Panc1 (cell line): ENCODE results near the gene PCDHGC5. TPM values are rescaled to one million over a fixed set of nuclear protein-coding genes. Genes with fewer than 3 reads are reported as not detected.

Experiments used
- ATAC-seq: fragments of 200-7000 bp; cut with Tn5 transposase; 2 replicates; pipeline ENCODE4 v1.9.1; 2020; ENCODE audit warnings: mild to moderate bottlenecking, moderate library complexity
- BruUV-seq: library from RNA; stranded (reverse); fragments of 400-500 nt; replicated peaks from 2 replicates; lab custom pipeline; 2021; lab: Mats Ljungman, UMichigan
- CTCF ChIA-PET: fragments of 300-600 bp; sonication (Branson Sonifier 250); formaldehyde crosslinking; loops from one replicate; lab custom pipeline; 2022; ENCODE audit warnings: antibody characterized with exemption; lab: Charles Lee
- POLR2A ChIA-PET: fragments of 300-600 bp; sonication (Branson Sonifier 250); formaldehyde crosslinking; loops from one replicate; lab custom pipeline; 2022; ENCODE audit warnings: antibody characterized with exemption; lab: Charles Lee
- DNase-seq: peaks from one replicate; pipeline ENCODE4 v3.0.0-alpha.2; 2010; ENCODE audit warnings: low read depth, low spot score
- H3K27ac ChIP-seq: 2 replicates; pipeline ENCODE4 v1.5.1; 2011; ENCODE audit warnings: mild to moderate bottlenecking, low read length, inconsistent platforms
- H3K27me3 ChIP-seq: fragments of 200-500 bp; sonication (Bioruptor generic); 2 replicates; pipeline ENCODE4 v1.6.0; 2014; ENCODE audit warnings: low read length, inconsistent platforms; ENCODE audit not compliant: control insufficient read depth, insufficient read depth
- H3K36me3 ChIP-seq: fragments of 200-500 bp; sonication (Bioruptor generic); 2 replicates; pipeline ENCODE4 v1.5.1; 2014; ENCODE audit warnings: inconsistent platforms, mild to moderate bottlenecking, low read length, moderate library complexity; ENCODE audit not compliant: control insufficient read depth, insufficient read depth
- H3K4me1 ChIP-seq: 2 replicates; pipeline ENCODE4 v1.5.1; 2011; ENCODE audit warnings: inconsistent platforms, mild to moderate bottlenecking, low read length, moderate library complexity; ENCODE audit not compliant: control insufficient read depth, insufficient read depth
- H3K4me3 ChIP-seq, 2 experiments: 2 replicates each; pipeline ENCODE4 v1.5.1; 2011 to 2012; ENCODE audit warnings: low read depth in 2 of 2, low read length in 2 of 2, mild to moderate bottlenecking in 2 of 2, inconsistent platforms in 1 of 2, moderate library complexity in 1 of 2
- H3K9me3 ChIP-seq: fragments of 200-500 bp; sonication (Bioruptor generic); 2 replicates; pipeline ENCODE4 v1.5.1; 2014; ENCODE audit warnings: low read depth, mild to moderate bottlenecking, inconsistent platforms, low read length, moderate library complexity; ENCODE audit not compliant: control insufficient read depth, insufficient read depth
- POLR2AphosphoS5 ChIP-seq: IDR thresholded peaks from 2 replicates; pipeline ENCODE4 v1.6.1; 2012; ENCODE audit warnings: mild to moderate bottlenecking, low read depth, low read length, moderate library complexity
- SIN3A ChIP-seq: IDR thresholded peaks from 2 replicates; pipeline ENCODE4 v1.6.1; 2012; ENCODE audit warnings: low read depth, mild to moderate bottlenecking, low read length, moderate library complexity, borderline replicate concordance; ENCODE audit not compliant: insufficient read depth
- TCF7L2 ChIP-seq: IDR thresholded peaks from 2 replicates; pipeline ENCODE4 v1.6.1; 2011; ENCODE audit warnings: mild to moderate bottlenecking, low read depth, low read length, inconsistent platforms
- in situ Hi-C: cut with HindIII; loops from 2 replicates; pipeline ENCODE4 v1.10.0; 2016; ENCODE audit warnings: low sequenced_read_pairs, low pct_unique_long_range_greater_than_20kb
- intact Hi-C: fragments of 100-400 bp; cut with micrococcal nuclease; formaldehyde crosslinking; loops from one replicate; pipeline ENCODE4 v1.10.0; 2022; ENCODE audit not compliant: unreplicated experiment
- total RNA-seq: library from RNA; stranded (reverse); gene quantifications from one replicate; pipeline ENCODE4 v1.2.1, GENCODE V29; 2021; ENCODE audit not compliant: unreplicated experiment
- TF ChIP-seq, protein P1 (sequence below): fragments of 450-650 bp; IDR thresholded peaks from 2 replicates; pipeline ENCODE4 v1.5.1; 2017; ENCODE audit warnings: mild to moderate bottlenecking
- TF ChIP-seq, protein P2 (sequence below), 2 experiments: IDR thresholded peaks; 2 replicates each; pipeline ENCODE4 v1.6.1; 2011 to 2012; ENCODE audit warnings: low read depth in 2 of 2, control low read depth in 1 of 2, low read length in 1 of 2, mild to moderate bottlenecking in 1 of 2, moderate library complexity in 1 of 2; ENCODE audit not compliant: insufficient read depth in 1 of 2

Gene PCDHGC5
- total RNA-seq, 1 experiment from 2014 or later: 0.36 TPM

DNA sequence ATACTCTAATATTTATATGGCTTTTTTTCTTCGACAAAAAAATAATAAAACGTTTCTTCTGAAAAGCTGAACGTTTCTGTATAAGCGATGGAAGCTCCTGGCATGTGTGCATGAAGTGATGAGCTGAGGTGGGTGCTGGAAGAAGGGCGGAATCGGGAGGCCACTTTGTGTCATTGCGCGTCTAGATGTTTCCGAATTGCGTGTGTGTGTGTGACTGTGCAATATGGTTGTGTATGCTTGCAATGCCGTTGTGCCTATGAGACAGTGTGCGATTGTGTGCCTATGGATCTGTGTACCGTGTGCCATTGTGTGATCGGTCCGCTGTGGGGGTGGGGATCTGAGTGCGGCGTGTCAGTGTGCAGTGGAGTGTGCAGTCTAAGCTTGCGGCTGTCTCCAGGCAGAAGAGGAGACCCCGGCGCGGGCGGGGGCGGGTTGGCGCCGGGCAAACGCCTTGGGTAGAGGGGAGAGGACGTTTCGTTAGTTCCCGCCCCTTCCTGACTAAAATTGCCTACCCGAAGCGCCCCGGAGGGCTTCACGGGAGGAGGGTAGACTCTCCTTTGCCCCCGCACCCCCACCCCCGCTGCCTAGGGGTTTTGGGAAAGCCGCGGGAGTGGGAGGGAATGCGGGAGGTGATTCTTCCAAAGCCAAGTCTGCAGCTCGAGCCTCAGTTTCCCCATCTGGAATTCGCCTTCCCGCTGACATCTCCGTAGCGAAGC, 24.2 kb downstream of the PCDHGC5 start:
- H3K27me3 ChIP-seq: no peaks in the 10 kb centered on the region
- peak overlapping the region; percentile 79 for H3K27ac ChIP-seq
- DNase-seq (no peak), ATAC-seq (peak; percentile 14; the same call in 1 of the 2 replicates)
- peaks cover 34% of the 10 kb centered on the region for H3K4me1 ChIP-seq
- intact Hi-C loops: no loop called here
- TF ChIP-seq, protein P1, sequence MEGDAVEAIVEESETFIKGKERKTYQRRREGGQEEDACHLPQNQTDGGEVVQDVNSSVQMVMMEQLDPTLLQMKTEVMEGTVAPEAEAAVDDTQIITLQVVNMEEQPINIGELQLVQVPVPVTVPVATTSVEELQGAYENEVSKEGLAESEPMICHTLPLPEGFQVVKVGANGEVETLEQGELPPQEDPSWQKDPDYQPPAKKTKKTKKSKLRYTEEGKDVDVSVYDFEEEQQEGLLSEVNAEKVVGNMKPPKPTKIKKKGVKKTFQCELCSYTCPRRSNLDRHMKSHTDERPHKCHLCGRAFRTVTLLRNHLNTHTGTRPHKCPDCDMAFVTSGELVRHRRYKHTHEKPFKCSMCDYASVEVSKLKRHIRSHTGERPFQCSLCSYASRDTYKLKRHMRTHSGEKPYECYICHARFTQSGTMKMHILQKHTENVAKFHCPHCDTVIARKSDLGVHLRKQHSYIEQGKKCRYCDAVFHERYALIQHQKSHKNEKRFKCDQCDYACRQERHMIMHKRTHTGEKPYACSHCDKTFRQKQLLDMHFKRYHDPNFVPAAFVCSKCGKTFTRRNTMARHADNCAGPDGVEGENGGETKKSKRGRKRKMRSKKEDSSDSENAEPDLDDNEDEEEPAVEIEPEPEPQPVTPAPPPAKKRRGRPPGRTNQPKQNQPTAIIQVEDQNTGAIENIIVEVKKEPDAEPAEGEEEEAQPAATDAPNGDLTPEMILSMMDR: no peak
- TF ChIP-seq TCF7L2 (no peak), POLR2AphosphoS5 (no peak), SIN3A (no peak)
- TF ChIP-seq, protein P2, sequence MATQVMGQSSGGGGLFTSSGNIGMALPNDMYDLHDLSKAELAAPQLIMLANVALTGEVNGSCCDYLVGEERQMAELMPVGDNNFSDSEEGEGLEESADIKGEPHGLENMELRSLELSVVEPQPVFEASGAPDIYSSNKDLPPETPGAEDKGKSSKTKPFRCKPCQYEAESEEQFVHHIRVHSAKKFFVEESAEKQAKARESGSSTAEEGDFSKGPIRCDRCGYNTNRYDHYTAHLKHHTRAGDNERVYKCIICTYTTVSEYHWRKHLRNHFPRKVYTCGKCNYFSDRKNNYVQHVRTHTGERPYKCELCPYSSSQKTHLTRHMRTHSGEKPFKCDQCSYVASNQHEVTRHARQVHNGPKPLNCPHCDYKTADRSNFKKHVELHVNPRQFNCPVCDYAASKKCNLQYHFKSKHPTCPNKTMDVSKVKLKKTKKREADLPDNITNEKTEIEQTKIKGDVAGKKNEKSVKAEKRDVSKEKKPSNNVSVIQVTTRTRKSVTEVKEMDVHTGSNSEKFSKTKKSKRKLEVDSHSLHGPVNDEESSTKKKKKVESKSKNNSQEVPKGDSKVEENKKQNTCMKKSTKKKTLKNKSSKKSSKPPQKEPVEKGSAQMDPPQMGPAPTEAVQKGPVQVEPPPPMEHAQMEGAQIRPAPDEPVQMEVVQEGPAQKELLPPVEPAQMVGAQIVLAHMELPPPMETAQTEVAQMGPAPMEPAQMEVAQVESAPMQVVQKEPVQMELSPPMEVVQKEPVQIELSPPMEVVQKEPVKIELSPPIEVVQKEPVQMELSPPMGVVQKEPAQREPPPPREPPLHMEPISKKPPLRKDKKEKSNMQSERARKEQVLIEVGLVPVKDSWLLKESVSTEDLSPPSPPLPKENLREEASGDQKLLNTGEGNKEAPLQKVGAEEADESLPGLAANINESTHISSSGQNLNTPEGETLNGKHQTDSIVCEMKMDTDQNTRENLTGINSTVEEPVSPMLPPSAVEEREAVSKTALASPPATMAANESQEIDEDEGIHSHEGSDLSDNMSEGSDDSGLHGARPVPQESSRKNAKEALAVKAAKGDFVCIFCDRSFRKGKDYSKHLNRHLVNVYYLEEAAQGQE (IDR thresholded peaks at IDR 0.05; ENCODE audit: insufficient read depth in 1 of 2, low read depth in 2 of 2, low read length in 1 of 2): no peak
- CTCF ChIA-PET: interaction anchor here (0.6 to 1.7 kb wide), 5 partner anchors 8 to 290 kb away, joined by 3 to 5 read pairs (median 4); partner anchors contain the start of genes PCDHB14, PCDHGA10 and PCDHGB7
- POLR2A ChIA-PET: no interaction called here
- no peaks in the 10 kb centered on the region; the same call in 1 of the 2 replicates for H3K36me3 ChIP-seq
- BruUV-seq: no TSS peak
- in situ Hi-C loops: no loop called here
- peak overlapping the region; percentile 22 to 46 for H3K4me3 ChIP-seq
- no peaks in the 10 kb centered on the region for H3K9me3 ChIP-seq

DNA sequence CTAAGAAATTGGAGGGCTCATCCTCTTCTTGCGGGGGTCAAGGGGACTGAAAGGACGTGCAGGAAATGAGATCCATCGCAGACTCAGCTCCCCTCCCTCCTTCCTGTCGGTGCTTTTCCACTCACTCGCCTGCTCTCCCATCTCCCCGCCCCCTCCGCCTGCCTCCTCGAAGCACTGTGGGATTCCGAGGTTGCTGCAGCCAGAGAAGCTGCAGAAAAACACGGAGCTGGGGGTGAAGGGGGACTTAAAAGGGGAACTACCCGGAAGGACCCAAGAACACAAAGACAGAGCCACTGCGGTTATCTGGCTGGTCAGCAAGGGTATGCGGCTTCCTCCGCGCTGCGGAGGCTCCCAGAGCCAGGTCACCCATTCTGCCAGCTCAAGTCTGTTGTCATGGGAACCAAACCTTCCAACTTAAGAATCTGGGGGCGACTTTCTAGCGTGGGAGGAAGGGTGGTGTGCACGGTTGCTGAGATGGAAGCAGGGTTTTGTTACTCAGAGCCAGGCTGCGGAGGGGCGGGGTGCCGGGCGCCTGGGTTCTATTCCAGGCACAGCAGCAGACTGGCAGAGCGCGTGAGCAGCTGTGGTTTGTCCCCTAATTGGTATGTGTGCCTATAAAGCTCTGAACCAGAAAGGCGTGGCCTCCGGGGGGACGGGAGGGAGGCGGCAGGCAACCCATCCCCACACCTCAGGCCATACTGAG, 24.9 kb downstream of the PCDHGC5 start:
- intact Hi-C loops (no loop called here), in situ Hi-C loops (no loop called here)
- H3K36me3 ChIP-seq: no peaks in the 10 kb centered on the region; the same call in 1 of the 2 replicates
- H3K4me3 ChIP-seq: peak overlapping the region; percentile 22 to 46
- ATAC-seq (peak; percentile 55), DNase-seq (no peak)
- TF ChIP-seq TCF7L2 (no peak), POLR2AphosphoS5 (no peak), SIN3A (no peak)
- TF ChIP-seq, protein P2 (IDR thresholded peaks at IDR 0.05; ENCODE audit: insufficient read depth in 1 of 2, low read depth in 2 of 2, low read length in 1 of 2): no peak
- TF ChIP-seq, protein P1: no peak
- CTCF ChIA-PET: interaction anchor here (1.2 to 1.7 kb wide), 3 partner anchors 11 to 290 kb away, joined by 3 to 5 read pairs (median 4); partner anchors contain the start of genes PCDHB14 and PCDHGB7
- BruUV-seq: no TSS peak
- H3K27me3 ChIP-seq: no peaks in the 10 kb centered on the region
- H3K4me1 ChIP-seq: peaks cover 34% of the 10 kb centered on the region
- POLR2A ChIA-PET: no interaction called here
- H3K27ac ChIP-seq: peak overlapping the region; percentile 79
- no peaks in the 10 kb centered on the region for H3K9me3 ChIP-seq
